HG03342 (cell line): ENCODE results near the gene DYNC1H1.
"Not testable (repeated sequence)": the region's sequence is repeated elsewhere in the genome, so short reads cannot be mapped to it uniquely, and the experiment has no call there.

Experiments
- ATAC-seq: cut with Tn5 transposase; IDR thresholded peaks from one replicate; pipeline ENCODE4 v1.9.1; 2021; ENCODE audit warnings: mild to moderate bottlenecking, moderate library complexity; ENCODE audit not compliant: unreplicated experiment

Gene DYNC1H1

DNA sequence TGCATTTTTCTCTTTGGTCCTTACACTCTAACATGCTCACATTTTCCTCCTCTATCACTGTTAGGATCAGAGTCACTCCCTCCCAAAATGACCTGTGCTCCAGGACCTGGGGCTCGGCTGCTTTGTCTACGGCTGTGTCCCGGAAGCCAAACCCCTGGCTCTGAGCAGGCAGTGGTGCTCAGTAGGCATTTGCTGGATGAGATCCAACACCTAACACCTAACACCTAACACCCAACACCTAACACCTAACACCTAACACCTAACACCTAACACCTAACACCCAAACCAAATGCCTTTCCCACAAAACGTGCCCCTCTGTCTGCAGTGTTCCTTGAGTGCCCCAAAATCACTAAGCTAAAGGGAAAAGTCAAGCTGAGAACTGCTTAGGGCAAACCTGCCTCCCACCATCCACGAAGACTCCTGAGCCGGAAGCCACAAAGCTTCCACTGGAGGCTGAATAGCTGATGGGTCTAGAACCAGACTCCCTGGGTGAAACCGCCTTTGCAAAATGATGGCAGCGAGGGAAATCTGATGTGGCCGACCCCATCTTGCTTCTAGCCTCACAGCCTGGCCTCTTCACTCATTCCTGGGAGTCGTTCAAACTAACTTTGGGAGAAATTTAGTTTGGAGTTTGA is 93.2 kb downstream of the DYNC1H1 start:
- ATAC-seq: no peak

GRCh38 chr14:102058146-102058545 is 93.8 kb downstream of the DYNC1H1 start:
- no peak for ATAC-seq

GRCh38 chr14:102058961-102059360 is 94.6 kb downstream of the DYNC1H1 start:
- ATAC-seq: no peak

GRCh38 chr14:102063109-102063807 is 98.9 kb downstream of the DYNC1H1 start:
- ATAC-seq: no peak

- ATAC-seq: no peak
These were observed 99.5 kb downstream of the DYNC1H1 start for GRCh38 chr14:102063808-102064429.

GRCh38 chr14:102064590-102064989 is 100.2 kb downstream of the DYNC1H1 start:
- not testable (repeated sequence) for ATAC-seq

- no peak for ATAC-seq
These were observed 101.7 kb downstream of the DYNC1H1 start for GRCh38 chr14:102066041-102066451.

GRCh38 chr14:102071283-102071998 is 107.1 kb downstream of the DYNC1H1 start:
- no peak for ATAC-seq

DNA sequence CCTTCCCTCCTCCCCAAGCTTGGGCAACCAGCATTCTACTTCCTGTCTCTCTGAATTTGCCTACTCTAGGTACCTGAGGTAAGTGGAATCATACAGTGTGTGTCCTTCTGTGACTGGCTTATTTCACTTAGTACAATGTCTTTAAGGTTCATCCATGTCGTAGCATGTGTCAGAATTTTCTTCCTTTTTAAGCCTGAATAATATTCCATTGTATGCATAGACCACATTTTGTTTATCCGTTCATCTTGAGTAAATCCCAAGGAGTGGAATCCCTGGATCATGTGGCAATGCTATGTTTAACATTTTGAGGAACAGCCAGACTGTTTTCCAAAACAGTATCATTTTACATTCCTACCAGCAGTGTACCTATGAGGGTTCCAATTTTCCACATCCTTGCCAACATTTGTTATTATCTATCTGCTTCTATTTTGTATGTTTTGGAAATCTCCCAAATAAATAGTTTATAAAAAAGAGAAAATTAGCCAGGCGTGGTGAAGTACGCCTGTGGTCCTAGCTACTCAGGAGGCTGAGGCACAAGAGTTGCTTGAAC is 110.1 kb downstream of the DYNC1H1 start:
- ATAC-seq: no peak

DNA sequence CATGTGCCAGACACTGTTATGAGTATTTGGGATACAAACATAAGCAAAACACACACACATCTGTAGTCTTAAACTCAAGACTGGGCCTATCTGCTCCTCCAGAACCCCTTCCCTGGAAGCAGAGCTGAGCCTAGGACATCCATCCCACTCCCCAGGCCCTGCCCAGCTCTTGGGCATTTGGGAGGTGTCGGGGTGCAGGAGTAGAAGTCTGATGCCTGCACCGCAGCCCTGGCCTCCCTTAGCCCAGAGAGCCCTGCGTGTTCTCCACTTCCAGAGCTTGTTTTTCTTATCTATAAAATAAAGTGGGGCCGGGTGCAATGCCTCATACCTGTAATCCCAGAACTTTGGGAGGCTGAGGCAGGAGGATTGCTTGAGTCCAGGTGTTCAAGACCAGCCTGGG is 110.8 kb downstream of the DYNC1H1 start:
- ATAC-seq: no peak

GRCh38 chr14:102077382-102077709 is 113.0 kb downstream of the DYNC1H1 start:
- ATAC-seq: no peak

DNA sequence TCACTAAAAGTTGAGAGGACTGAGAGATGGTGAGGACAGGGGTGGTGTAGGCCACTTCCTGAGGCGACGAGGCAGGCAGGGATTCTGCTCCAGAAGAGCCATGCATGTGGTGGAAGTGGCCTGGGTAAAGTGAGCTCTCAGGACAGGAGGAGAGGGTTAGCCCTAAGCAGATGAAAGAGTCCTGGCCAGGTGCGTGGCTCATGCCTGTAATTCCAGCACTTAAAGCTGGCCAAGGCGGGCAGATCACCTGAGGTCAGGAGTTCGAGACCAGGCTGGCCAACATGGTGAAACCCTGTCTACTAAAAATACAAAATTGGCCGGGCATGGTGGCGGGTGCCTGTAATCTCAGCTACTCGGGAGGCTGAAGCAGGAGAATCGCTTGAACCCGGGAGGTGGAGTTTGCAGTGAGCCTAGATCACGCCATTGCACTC is 114.0 kb downstream of the DYNC1H1 start:
- ATAC-seq: not testable (repeated sequence)

DNA sequence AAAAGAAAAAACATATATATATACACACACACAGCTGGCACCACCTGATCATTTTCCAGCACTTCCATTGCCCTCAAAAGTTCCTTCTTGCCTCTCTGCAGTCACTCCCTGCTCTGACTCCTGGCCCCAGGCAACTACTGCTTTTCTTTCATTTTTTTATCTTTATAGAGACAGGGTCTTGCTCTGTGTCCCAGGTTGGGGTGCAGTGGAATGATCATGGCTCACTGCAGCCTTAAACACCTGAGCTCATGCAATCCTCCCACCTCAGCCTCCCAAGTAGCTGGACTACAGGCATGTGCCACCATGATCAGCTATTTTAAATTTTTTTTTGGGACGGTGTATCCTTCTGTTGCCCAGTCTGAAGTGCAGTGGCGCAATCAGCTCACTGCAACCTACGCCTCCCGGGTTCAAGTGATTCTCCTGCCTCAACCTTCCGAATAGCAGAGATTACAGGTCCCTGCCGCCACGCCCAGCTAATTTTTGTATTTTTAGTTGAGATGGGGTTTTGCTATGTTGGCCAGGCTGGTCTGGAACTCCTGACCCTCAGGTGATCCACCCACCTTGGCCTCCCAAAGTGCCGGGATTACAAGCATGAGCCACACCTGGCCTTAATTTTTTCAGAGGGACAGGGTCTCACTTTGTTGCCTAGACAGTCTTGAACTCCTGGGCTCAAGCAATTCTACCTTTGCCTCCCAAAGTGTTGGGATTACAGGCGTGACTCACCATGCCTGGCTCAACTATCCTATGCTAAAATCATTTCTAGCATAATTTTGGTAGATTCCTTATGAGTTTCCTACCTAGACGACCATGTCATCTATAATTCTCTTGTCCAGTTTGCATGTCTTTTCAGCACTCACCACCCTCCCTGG is 114.7 kb downstream of the DYNC1H1 start:
- ATAC-seq: no peak

DNA sequence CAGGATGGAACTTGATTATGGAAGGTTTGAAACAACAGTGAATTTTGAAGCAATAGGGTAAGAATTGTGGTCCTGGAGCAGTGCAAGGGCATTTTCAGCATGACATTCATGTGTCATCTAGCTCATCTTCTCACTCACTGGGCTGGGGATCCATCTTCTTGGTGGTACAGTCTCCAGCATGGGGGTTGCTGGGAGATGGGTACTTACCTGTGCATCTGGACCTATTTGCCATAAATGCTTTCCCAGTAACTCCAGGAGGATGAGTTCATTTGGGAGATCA is 115.3 kb downstream of the DYNC1H1 start:
- no peak for ATAC-seq

GRCh38 chr14:102080183-102081080 is 116.1 kb downstream of the DYNC1H1 start:
- no peak for ATAC-seq

DNA sequence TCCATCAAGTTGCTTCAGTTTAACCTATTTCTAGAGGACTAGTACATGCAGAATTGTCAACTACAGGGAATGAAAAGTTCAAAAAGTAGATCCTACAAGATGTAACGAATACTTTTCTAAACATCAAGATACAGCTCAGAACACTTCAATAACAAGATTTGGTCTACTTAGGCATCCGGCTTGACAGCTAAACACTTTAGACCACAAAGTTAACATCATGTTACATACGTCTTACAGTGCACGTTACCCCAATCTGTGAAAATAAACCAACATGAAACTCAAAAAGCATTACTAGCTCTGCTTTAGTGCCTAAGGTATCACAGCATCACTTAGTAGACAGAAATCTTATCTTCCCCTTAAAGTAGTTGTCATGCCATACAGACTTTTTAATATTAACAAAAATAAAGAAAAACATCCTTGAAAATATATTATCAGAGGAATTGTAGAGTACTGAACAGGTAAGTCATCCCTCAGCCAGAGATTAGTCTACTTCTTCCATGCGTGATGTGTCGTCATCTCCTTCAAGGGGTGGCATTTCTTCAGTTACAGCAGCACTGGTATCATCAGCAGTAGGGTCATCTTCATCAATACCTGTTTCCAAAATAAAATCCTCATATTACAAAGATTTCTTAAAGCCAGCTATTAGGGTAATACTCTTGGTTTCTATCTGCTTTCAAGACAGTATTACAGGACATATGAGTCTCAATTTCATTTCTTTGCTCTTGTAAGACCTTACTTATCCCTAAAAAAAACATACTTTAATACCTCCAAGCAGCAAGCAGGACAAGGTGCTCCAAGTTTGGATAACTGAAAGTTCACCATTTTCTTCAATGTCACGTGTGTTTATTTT is 117.1 kb downstream of the DYNC1H1 start:
- ATAC-seq: no peak

- ATAC-seq: not testable (repeated sequence)
These were observed 120.1 kb downstream of the DYNC1H1 start for GRCh38 chr14:102084522-102084921.

DNA sequence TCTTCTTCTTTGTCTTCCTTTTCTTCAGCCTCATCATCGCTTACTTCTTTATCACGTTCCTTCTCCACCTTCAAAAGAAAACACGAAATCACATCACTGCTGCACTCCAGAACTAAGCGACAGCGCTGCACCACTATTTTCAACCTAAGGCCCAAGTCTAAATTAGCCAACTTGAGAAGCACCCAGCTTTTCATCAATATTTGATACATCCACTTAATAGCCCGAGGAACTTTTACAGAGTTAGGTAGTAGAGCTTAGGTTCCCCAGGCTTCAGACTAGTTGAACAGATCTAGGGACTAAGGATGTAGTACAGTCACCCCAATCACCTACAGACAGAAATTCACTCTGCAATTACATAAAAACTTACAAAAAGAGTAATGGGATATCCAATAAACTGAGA is 120.6 kb downstream of the DYNC1H1 start:
- ATAC-seq: no peak

- ATAC-seq: no peak
These were observed 121.1 kb downstream of the DYNC1H1 start for GRCh38 chr14:102085488-102085887.
